Stimulated activated CD4-positive, alpha-beta T cell treated with anti-CD3 and anti-CD28 coated beads, Interleukin-1b, Interleukin-23, amount 100 ng/mL, for 1 hour (primary cell): ENCODE results near the gene CHRNA4.

Experiments
- DNase-seq, 2 donors: peaks; one replicate each; pipeline ENCODE4 v3.0.0-alpha.2; 2020; ENCODE audit warnings: low read depth in 2 of 2

CHRNA4 gene

GRCh38 chr20:63363981-63364561, 2.9 kb upstream of the CHRNA4 start:
- DNase-seq: no peak

- DNase-seq: no peak
These were observed 2.1 kb upstream of the CHRNA4 start for GRCh38 chr20:63363013-63363957.

DNA sequence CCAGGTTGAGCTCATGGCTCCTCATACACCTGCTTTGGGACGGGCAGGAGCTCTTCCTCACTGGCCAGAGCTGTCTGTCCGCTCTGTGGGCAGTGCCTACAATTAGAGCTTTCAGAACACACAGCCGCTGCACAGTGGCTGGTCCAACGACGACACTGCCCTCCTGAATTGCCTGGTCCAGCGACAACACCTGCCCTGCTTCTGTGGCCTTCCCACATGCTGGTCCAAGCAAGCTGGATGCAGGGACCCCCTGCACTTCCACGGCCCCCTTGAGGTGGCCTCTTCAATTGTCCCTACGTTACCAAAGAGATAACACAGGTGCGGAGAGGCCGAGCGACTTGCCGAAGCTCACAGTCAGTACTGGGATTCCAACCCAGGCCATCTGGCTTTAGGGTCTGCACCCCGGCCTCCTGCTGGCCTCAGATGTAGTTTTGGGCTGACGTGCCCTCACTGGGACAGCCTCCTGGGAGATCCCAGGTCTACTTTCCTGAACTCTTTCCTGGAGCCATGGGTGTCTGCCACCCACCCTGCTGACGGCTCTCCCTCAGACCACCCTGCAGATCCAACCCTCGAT, 1.4 kb upstream of the CHRNA4 start:
- no peak for DNase-seq

GRCh38 chr20:63361519-63362435, 628 bp upstream of the CHRNA4 start:
- no peak for DNase-seq

DNA sequence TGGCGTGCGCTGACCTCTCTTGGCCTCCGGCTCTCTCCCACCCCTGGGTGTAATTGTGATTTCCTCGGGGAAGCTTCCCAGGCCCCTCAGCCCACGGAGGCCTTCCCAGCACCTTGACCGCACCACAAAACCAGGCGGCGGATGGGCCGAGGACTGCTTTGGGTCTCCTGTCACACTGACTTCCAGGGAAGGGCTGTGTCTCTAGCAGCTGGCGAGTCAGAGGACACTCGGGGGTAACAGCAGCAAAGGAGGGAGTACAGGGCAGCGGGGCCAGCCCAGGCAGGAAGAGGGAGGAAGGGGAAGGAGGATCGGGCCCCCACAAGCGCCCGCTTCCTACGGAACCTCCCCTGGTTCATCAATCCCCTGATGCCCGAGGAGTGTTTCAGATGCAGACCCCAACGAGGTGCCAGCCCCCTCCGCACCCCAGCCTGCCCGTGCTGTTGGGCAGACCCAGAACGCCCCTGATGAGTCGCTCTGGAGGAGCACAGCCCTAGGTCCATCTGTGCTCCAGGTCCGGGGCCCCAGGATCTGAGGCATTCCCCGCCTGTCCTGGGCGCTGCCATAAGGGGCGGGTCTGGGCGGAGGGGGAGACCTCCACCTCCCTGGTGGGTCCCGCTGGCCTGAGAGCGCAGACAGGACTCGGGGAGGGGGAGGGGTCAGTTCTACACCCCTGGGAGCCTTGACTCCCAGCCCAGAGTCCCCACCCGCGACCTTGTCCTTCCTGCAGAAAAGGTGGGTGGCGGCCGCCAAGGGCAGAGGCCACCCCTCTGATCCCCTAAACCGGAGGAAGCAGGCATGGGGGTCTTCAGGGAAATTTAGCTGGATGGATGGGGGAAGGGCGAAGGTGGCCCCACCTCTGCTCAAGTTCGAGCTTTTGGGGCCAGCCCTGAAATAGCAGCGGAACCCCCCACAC, 956 bp downstream of the CHRNA4 start:
- DNase-seq: no peak

DNA sequence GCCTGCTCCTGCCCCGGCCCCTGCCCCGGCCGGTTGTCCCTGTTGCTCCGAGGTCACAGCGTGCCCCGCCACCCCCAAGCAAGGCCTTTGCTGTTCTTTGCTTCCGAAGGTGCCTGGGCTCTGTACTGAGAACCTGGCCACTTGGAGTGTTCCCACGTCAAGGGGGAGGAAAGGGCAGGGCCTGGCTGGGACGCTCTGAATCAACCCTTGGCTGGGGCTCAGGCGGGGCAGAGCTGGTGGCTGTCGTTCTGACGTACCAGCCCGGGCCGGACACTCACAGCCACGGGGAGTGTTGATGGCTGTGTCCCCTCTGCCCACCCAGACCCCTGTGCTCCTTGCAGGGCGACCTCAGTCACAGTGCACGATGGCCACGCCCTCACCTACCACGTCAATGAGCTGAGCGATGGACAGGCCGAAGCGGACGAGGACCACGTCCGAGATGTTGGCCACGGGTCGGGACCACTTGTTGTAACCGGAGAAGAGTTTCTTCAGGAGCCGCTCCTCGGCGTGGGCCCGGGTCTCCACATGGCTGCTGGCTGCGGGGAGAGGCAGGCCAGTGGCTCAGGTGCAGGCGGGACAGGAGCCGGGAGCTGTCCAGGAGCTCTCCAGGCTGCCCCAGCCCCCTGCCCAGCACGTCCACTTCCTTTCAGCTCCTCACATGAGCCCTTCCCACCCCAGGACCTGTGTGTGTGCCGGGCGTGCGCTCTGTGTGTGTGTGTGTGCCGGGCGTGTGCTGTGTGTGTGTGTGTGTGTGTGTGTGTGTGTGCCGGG, 1.8 kb downstream of the CHRNA4 start:
- DNase-seq: no peak

- no peak for DNase-seq
These were observed 2.9 kb downstream of the CHRNA4 start for GRCh38 chr20:63357921-63358905.

- no peak for DNase-seq
These were observed 3.9 kb downstream of the CHRNA4 start for GRCh38 chr20:63356931-63357879.

DNA sequence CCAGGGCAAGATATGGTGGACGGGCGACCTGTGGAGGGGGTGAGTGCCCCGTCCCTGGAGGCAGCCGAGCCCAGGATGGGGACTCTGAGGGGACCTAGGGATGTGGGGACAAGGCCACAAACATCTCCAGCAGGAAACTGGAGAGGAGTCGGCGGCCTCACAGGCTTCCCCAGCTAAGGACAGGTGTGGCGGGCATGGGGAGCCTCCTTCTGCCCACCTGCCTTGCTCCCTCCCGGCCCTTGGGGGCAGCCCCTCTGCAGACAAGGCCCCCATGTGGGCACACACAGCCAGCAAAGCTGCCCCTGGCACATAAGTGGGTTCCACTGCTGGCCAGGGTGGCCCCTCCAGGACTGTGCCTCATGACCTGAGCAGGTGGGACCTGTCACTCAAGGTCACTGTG, 4.6 kb downstream of the CHRNA4 start:
- no peak for DNase-seq

- DNase-seq: no peak
These were observed 5.3 kb downstream of the CHRNA4 start for GRCh38 chr20:63355781-63356295.

GRCh38 chr20:63354636-63355350, 6.4 kb downstream of the CHRNA4 start:
- DNase-seq: no peak

- DNase-seq: no peak
These were observed 8.3 kb downstream of the CHRNA4 start for GRCh38 chr20:63352811-63353221.

GRCh38 chr20:63351811-63352591, 9.1 kb downstream of the CHRNA4 start:
- DNase-seq: no peak

- DNase-seq: no peak
These were observed 9.8 kb downstream of the CHRNA4 start for GRCh38 chr20:63351326-63351700.

DNA sequence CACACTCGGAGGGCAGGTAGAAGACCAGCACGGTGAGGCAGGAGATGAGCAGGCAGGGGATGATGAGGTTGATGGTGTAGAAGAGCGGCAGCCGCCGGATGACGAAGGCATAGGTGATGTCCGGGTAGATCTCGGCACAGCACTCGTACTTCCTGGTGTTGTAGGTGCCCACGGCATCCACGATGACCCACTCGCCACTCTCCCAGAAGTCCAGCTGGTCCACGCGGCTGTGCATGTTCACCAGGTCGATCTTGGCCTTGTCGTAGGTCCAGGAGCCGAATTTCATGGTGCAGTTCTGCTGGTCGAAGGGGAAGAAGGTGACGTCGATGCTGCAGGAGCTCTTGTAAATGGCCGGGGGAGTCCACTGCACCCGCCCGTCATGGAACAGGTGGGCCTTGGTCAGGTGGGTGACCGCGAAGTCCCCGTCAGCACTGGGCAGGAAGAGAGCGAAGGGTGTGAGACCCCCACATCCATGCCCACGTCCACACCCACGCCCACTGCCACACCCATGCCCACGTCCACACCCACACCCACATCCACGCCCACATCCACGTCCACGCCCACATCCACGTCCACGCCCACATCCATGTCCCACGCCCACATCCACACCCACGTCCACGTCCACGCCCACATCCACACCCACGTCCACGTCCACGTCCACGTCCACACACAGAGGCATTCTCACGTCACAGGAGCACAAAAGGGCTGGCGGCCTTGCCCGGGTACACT, 10.4 kb downstream of the CHRNA4 start:
- DNase-seq: no peak
